Spleen (tissue), 11 donors: ENCODE results near the gene LGALS1. TPM values are rescaled to one million over a fixed set of nuclear protein-coding genes. Genes with fewer than 3 reads are reported as not detected.
"Not testable (repeated sequence)": the region's sequence is repeated elsewhere in the genome, so short reads cannot be mapped to it uniquely, and the experiment has no call there.

Experiments
- DNase-seq: peaks from one replicate; pipeline ENCODE4 v3.0.0-alpha.2; 2020
- H3K27ac ChIP-seq, 8 donors: fragments of 200-600 bp; sonication (generic) in 7 of 8; 1 replicate in 4 of 8; 2 replicates in 4 of 8; pipeline versions ENCODE4 v1.5.0 to v1.8.0; 2016 to 2021; ENCODE audit warnings: inconsistent platforms in 4 of 8, mild to moderate bottlenecking in 4 of 8, moderate library complexity in 1 of 8
- H3K27me3 ChIP-seq, 7 donors: fragments of 200-600 bp; sonication (generic) in 6 of 7; replicated peaks in 1 of 7; 1 replicate in 4 of 7; 2 replicates in 3 of 7; pipeline versions ENCODE4 v1.5.0 to v1.8.0; 2016 to 2021; ENCODE audit warnings: inconsistent platforms in 3 of 7, mild to moderate bottlenecking in 1 of 7
- H3K36me3 ChIP-seq, 6 donors: fragments of 200-600 bp; sonication (generic) in 5 of 6; 1 replicate in 4 of 6; 2 replicates in 2 of 6; pipeline versions ENCODE4 v1.5.0 to v1.8.0; 2016 to 2021; ENCODE audit warnings: inconsistent platforms in 2 of 6
- H3K4me1 ChIP-seq, 6 donors: fragments of 200-600 bp; sonication (generic) in 5 of 6; 1 replicate in 3 of 6; 2 replicates in 3 of 6; pipeline versions ENCODE4 v1.5.0 to v1.8.0; 2016 to 2021; ENCODE audit warnings: inconsistent platforms in 3 of 6
- H3K4me3 ChIP-seq, 8 donors: fragments of 200-600 bp; sonication (generic) in 7 of 8; 1 replicate in 4 of 8; 2 replicates in 4 of 8; pipeline versions ENCODE4 v1.5.0 to v1.8.0; 2016 to 2021; ENCODE audit warnings: inconsistent platforms in 4 of 8, mild to moderate bottlenecking in 4 of 8, moderate library complexity in 2 of 8
- H3K9me3 ChIP-seq, 8 donors: fragments of 200-600 bp; sonication (generic) in 7 of 8; 1 replicate in 4 of 8; 2 replicates in 4 of 8; pipeline versions ENCODE4 v1.5.0 to v1.8.0; 2016 to 2021; ENCODE audit warnings: inconsistent platforms in 4 of 8
- POLR2A ChIP-seq, 3 donors: fragments of 450-650 bp; IDR thresholded peaks; one replicate each; pipeline ENCODE4 v1.5.1; 2017; ENCODE audit warnings: antibody characterized with exemption in 3 of 3, mild to moderate bottlenecking in 1 of 3
- POLR2AphosphoS5 ChIP-seq, 3 donors: sonication (generic); formaldehyde crosslinking; IDR thresholded peaks; one replicate each; pipeline ENCODE4 v1.5.1; 2017; ENCODE audit warnings: antibody characterized with exemption in 3 of 3
- WGBS, 5 donors: extraction: QIAGEN DNeasy Blood & Tissue Kit in 3 of 5; methylation state at CpG; one replicate each; pipeline versions ENCODE4 v1.1.5 to v1.1.7; 2013 to 2018; 5-methylcytosine and 5-hydroxymethylcytosine counted together
- intact Hi-C: fragments of 100-400 bp; cut with DNase I; formaldehyde crosslinking; loops from one replicate; pipeline ENCODE4 v1.15.0; 2023; ENCODE audit warnings: low total_unique reads
- polyA plus RNA-seq, 3 donors: library from polyadenylated mRNA; stranded (reverse); fragments of 200-250 nt; gene quantifications; one replicate each; pipeline ENCODE4 v1.2.1, GENCODE V29; 2013
- total RNA-seq, 7 donors: library from RNA; depleted of rRNA in 3 of 7; stranded (reverse); fragments of >200 nt in 3 of 7; fragmentation: NEBNext Ultra II Directional in 4 of 7; extraction: Animal tissue kit (Norgen Biotek cat#: 25700) in 4 of 7; gene quantifications; one replicate each; pipeline versions ENCODE4 v1.1.0 to v1.2.1, GENCODE V29; 2016 to 2021
- TF ChIP-seq, protein P1 (sequence below), 11 experiments: fragments of 200-600 bp in 7 of 11; fragments of 450-650 bp in 4 of 11; sonication (generic) in 4 of 11; IDR thresholded peaks in 8 of 11; conservative IDR thresholded peaks in 3 of 11; 1 replicate in 7 of 11; 2 replicates in 4 of 11; pipeline versions ENCODE4 v1.4.0 to v1.8.0; 2016 to 2021; ENCODE audit warnings: antibody characterized with exemption in 11 of 11, inconsistent platforms in 4 of 11, mild to moderate bottlenecking in 1 of 11
- donor health status: healthy with polysubstance abuse.
- donor health status: DM: no; HTN: no; CAD: no; lungs with moderate emphysema.
- donor health status: DM: no; HTN: no; CAD: no.
- donor health status: Bipolar disorder and iron deficiency.
- donor health status: healthy.
- donor health status: DM: no; HTN: no; CAD: no.
- donor health status: DM: yes; HTN: yes; CAD: no.

The LGALS1 gene
- total and polyA plus RNA-seq, 10 donors, result 158 to 544 (median 394) TPM

- Histone ChIP-seq H3K27me3 (no peaks in the 10 kb centered on the region), H3K4me3 (no peak overlapping the region), H3K9me3 (no peaks in the 10 kb centered on the region), H3K36me3 (peaks cover 0 to 77% (median 62%) of the 10 kb centered on the region in 6 donors), H3K27ac (no peak overlapping the region), H3K4me1 (peaks cover under 1 to 33% (median 21%) of the 10 kb centered on the region in 6 donors)
- peak in 1 of 3 donors; percentile 45 for TF ChIP-seq POLR2AphosphoS5 (IDR thresholded peaks at IDR 0.05)
- no peak for TF ChIP-seq POLR2A (IDR thresholded peaks at IDR 0.05)
- DNase-seq, result no peak
- intact Hi-C loops, result no loop called here
- 89 to 96% (median 92%) methylated on average over 7 to 15 of the region's 15 CpGs for WGBS, 5 donors
Observed at GRCh38 chr22:37692627-37693285, 17.3 kb downstream of the LGALS1 start.

DNA sequence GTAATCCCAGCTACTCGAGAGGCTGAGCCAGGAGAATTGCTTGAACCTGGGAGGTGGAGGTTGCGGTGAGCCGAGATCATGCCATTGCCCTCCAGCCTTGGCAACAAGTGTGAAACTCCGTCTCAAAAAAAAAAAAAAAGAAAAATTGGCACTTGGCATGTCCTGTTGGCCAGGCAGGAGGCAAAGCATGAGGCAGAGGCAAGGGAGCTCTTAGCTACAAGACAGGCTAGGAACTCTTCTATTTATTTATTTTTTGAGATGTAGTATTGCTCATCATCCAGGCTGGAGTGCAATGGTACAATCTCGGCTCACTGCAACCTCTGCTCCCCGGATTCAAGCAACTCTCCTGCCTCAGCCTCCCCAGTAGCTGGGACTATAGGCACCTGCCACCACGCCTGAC lies 18.7 kb downstream of the LGALS1 start:
- H3K27ac ChIP-seq, H3K27me3 ChIP-seq, DNase-seq, H3K4me3 ChIP-seq, intact Hi-C loops, H3K9me3 ChIP-seq: not testable (repeated sequence)
- WGBS, 5 donors, result 91 to 98% (median 96%) methylated on average over 7 of the region's 7 CpGs
- Histone ChIP-seq H3K4me1 (peaks cover 0 to 21% (median 16%) of the 10 kb centered on the region in 6 donors), H3K36me3 (peaks cover 0 to 63% (median 50%) of the 10 kb centered on the region in 6 donors)

DNA sequence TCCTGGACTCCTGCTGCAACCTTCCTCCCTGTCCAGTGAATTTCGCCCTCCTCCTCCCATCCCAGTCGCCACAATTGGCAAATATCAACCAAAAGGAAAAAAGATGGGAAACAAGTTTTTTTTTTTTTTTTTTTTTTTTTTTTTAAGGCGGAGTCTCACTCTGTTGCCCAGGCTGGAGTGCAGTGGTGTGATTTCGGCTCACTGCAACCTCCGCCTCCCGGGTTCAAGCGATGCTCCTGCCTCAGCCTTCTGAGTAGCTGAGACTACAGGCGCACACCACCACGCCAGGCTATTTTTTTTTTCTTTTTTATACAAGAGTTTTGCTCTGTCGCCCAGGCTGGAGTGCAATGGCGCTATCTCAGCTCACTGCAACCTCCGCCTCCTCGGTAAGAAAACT lies 20.8 kb downstream of the LGALS1 start:
- Histone ChIP-seq H3K36me3 (peaks cover 0 to 44% (median 29%) of the 10 kb centered on the region in 6 donors), H3K4me1 (peaks cover 0 to 26% (median 17%) of the 10 kb centered on the region in 6 donors), H3K4me3 (peak overlapping the region in 4 of 8 donors; percentile 4 to 30 (median 8))
- intact Hi-C loops, DNase-seq, H3K27ac ChIP-seq, H3K27me3 ChIP-seq, H3K9me3 ChIP-seq: not testable (repeated sequence)
- WGBS, 5 donors, result 30 to 45% (median 42%) methylated on average over 13 of the region's 13 CpGs

DNA sequence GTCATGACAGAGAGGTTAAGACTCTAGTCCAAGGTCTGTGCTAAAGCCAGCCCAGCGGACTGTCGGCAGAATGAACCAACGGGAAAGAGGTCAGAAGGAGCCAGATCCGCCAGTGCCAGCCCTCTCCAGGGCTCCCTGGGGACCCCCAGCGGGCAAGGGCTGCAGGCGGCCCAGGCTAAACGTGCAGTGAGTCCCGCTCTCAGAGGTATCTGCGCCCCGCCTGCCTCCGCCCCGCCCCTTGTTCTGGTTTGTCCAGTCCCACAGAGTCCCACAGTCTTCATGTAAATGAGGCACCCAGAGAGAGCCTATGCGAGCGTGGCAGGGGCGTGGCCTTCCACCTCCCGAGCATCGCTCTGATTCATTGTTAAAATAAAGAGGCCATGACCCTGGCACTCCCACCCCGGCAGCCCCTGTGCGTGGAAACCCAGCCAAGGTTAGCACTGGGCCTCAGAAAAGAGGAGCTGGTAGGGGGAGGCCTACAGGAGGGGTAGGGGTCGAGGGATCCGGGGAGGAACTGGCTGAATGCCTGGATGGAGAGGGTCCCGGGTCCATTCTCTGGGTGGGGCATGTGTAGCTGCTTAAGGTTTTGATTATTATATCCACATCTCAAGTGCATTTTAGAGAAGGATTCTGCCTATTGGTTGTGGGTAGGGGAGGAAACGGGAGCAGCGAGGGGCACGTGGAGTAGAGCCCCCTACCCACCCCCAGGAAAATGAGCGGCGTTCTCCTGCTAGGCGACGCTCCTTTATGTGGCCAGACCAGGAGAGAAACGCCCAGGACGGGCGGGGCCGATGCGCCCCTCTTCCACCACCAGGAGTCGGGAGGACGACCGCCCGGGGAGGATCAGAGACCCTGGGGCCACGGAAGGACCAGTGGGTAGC lies 21.5 kb downstream of the LGALS1 start, which contains the start of gene TRIOBP:
Gene TRIOBP, plus strand, starts transcription at position 392 of the 881 bp plus-strand sequence. CDS start 4,318 bp downstream, outside the sequence.
- Histone ChIP-seq H3K27me3 (no peaks in the 10 kb centered on the region), H3K27ac (no peak within 1 kb of the TSS), H3K4me3 (peak within 1 kb of the TSS in 4 of 8 donors; percentile 4 to 30 (median 8)), H3K36me3 (peaks cover 0 to 38% (median 22%) of the 10 kb centered on the region in 6 donors), H3K9me3 (no peaks in the 10 kb centered on the region), H3K4me1 (peaks cover 0 to 32% (median 18%) of the 10 kb centered on the region in 6 donors)
- intact Hi-C loops, result no loop called here
- DNase-seq, result peak; percentile 95
- 13 to 30% (median 24%) methylated on average over 28 to 39 of the region's 39 CpGs for WGBS, 5 donors
- no peak for TF ChIP-seq POLR2A (IDR thresholded peaks at IDR 0.05)
- peak; percentile 26 to 79 (median 64) for TF ChIP-seq POLR2AphosphoS5 (IDR thresholded peaks at IDR 0.05)
- TF ChIP-seq, protein P1, sequence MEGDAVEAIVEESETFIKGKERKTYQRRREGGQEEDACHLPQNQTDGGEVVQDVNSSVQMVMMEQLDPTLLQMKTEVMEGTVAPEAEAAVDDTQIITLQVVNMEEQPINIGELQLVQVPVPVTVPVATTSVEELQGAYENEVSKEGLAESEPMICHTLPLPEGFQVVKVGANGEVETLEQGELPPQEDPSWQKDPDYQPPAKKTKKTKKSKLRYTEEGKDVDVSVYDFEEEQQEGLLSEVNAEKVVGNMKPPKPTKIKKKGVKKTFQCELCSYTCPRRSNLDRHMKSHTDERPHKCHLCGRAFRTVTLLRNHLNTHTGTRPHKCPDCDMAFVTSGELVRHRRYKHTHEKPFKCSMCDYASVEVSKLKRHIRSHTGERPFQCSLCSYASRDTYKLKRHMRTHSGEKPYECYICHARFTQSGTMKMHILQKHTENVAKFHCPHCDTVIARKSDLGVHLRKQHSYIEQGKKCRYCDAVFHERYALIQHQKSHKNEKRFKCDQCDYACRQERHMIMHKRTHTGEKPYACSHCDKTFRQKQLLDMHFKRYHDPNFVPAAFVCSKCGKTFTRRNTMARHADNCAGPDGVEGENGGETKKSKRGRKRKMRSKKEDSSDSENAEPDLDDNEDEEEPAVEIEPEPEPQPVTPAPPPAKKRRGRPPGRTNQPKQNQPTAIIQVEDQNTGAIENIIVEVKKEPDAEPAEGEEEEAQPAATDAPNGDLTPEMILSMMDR (IDR thresholded peaks at IDR 0.05 in 8 of 11, conservative IDR thresholded peaks at IDR 0.05 in 3 of 11), result peak in 7 of 11 experiments; percentile 20 to 57 (median 46)

- intact Hi-C loops, result no loop called here
- TF ChIP-seq, protein P1 (IDR thresholded peaks at IDR 0.05 in 8 of 11, conservative IDR thresholded peaks at IDR 0.05 in 3 of 11), result no peak
- no peak for TF ChIP-seq POLR2AphosphoS5 (IDR thresholded peaks at IDR 0.05)
- TF ChIP-seq POLR2A (IDR thresholded peaks at IDR 0.05), result no peak
Observed at GRCh38 chr22:37697538-37697835, 22.1 kb downstream of the LGALS1 start.

More at GRCh38 chr22:37697538-37697835, 22.1 kb downstream of the LGALS1 start:
- Histone ChIP-seq H3K36me3 (peaks cover 0 to 32% (median 16%) of the 10 kb centered on the region in 6 donors), H3K27ac (no peak overlapping the region), H3K27me3 (no peaks in the 10 kb centered on the region), H3K4me1 (peaks cover 0 to 32% (median 18%) of the 10 kb centered on the region in 6 donors), H3K9me3 (no peaks in the 10 kb centered on the region), H3K4me3 (no peak overlapping the region)
- WGBS, 5 donors, result 40 to 79% (median 72%) methylated on average over 1 to 3 of the region's 3 CpGs
- DNase-seq, result no peak
